Stimulated activated memory B cell treated with anti-CD40 and anti-IgM and Interleukin-4, amounts not matched to agents 10 μg/mL and 1 μg/mL and 100 μg/mL, for 72 hours (primary cell): ENCODE data around the gene ZFYVE19.

Experiments
- ATAC-seq: fragments of 150-1000 bp; cut with Tn5 transposase; 2 replicates; pipeline ENCODE4 v1.10.0; 2021
- H3K27ac Mint-ChIP-seq: one replicate; pipeline ENCODE4 v1.8.0; 2022; ENCODE audit warnings: mild to moderate bottlenecking, mixed read lengths
- H3K27me3 Mint-ChIP-seq: one replicate; pipeline ENCODE4 v1.8.0; 2022; ENCODE audit warnings: mixed read lengths
- H3K36me3 Mint-ChIP-seq: one replicate; pipeline ENCODE4 v1.8.0; 2022; ENCODE audit warnings: mixed read lengths
- H3K4me1 Mint-ChIP-seq: one replicate; pipeline ENCODE4 v1.8.0; 2022; ENCODE audit warnings: mixed read lengths
- H3K4me3 Mint-ChIP-seq: one replicate; pipeline ENCODE4 v1.8.0; 2022; ENCODE audit warnings: mild to moderate bottlenecking, moderate library complexity, mixed read lengths
- H3K9me3 Mint-ChIP-seq: one replicate; pipeline ENCODE4 v1.8.0; 2022; ENCODE audit warnings: mixed read lengths

Gene ZFYVE19

GRCh38 chr15:40771242-40771641 lies 35.6 kb upstream of the ZFYVE19 start:
- Mint-ChIP-seq H3K4me1 (peaks cover 40% of the 10 kb centered on the region), H3K36me3 (peaks cover 42% of the 10 kb centered on the region), H3K27ac (no peak overlapping the region), H3K9me3 (no peaks in the 10 kb centered on the region), H3K27me3 (no peaks in the 10 kb centered on the region), H3K4me3 (no peak overlapping the region)
- ATAC-seq, result no peak

GRCh38 chr15:40772014-40772413 lies 34.9 kb upstream of the ZFYVE19 start:
- Mint-ChIP-seq H3K9me3 (no peaks in the 10 kb centered on the region), H3K4me1 (peaks cover 37% of the 10 kb centered on the region), H3K4me3 (no peak overlapping the region), H3K27ac (peak overlapping the region; percentile 5), H3K36me3 (peaks cover 50% of the 10 kb centered on the region), H3K27me3 (no peaks in the 10 kb centered on the region)
- ATAC-seq, result no peak

- Mint-ChIP-seq H3K27ac (no peak overlapping the region), H3K4me3 (no peak overlapping the region), H3K4me1 (peaks cover 33% of the 10 kb centered on the region), H3K27me3 (no peaks in the 10 kb centered on the region), H3K9me3 (no peaks in the 10 kb centered on the region), H3K36me3 (peaks cover 52% of the 10 kb centered on the region)
- no peak for ATAC-seq
These were observed 33.4 kb upstream of the ZFYVE19 start for GRCh38 chr15:40773496-40773895.

- H3K4me3 Mint-ChIP-seq, result no peak overlapping the region
- ATAC-seq, result no peak
- peaks cover 53% of the 10 kb centered on the region for H3K36me3 Mint-ChIP-seq
- no peaks in the 10 kb centered on the region for H3K9me3 Mint-ChIP-seq
- peaks cover 29% of the 10 kb centered on the region for H3K4me1 Mint-ChIP-seq
- no peak overlapping the region for H3K27ac Mint-ChIP-seq
- H3K27me3 Mint-ChIP-seq, result no peaks in the 10 kb centered on the region
These were observed 33.0 kb upstream of the ZFYVE19 start for GRCh38 chr15:40773902-40774301.

GRCh38 chr15:40775007-40775406 lies 31.9 kb upstream of the ZFYVE19 start:
- Mint-ChIP-seq H3K27ac (no peak overlapping the region), H3K36me3 (peaks cover 61% of the 10 kb centered on the region), H3K4me1 (peaks cover 18% of the 10 kb centered on the region), H3K9me3 (no peaks in the 10 kb centered on the region), H3K27me3 (no peaks in the 10 kb centered on the region), H3K4me3 (no peak overlapping the region)
- no peak for ATAC-seq

GRCh38 chr15:40775740-40776536 lies 31.0 kb upstream of the ZFYVE19 start:
- Mint-ChIP-seq H3K27me3 (no peaks in the 10 kb centered on the region), H3K9me3 (no peaks in the 10 kb centered on the region), H3K4me1 (peaks cover 9% of the 10 kb centered on the region), H3K36me3 (peaks cover 58% of the 10 kb centered on the region), H3K4me3 (no peak overlapping the region), H3K27ac (no peak overlapping the region)
- no peak for ATAC-seq

- H3K36me3 Mint-ChIP-seq, result peaks cover 51% of the 10 kb centered on the region
- H3K9me3 Mint-ChIP-seq, result no peaks in the 10 kb centered on the region
- no peak overlapping the region for H3K4me3 Mint-ChIP-seq
These were observed 30.2 kb upstream of the ZFYVE19 start for GRCh38 chr15:40776537-40777141.

GRCh38 chr15:40782609-40783227 lies 24.2 kb upstream of the ZFYVE19 start:
- peaks cover 8% of the 10 kb centered on the region for H3K36me3 Mint-ChIP-seq
- H3K27ac Mint-ChIP-seq, result peak overlapping the region; percentile 50
- no peaks in the 10 kb centered on the region for H3K9me3 Mint-ChIP-seq

More at GRCh38 chr15:40776537-40777141, 30.2 kb upstream of the ZFYVE19 start:
- Mint-ChIP-seq H3K27ac (no peak overlapping the region), H3K4me1 (peaks cover 2% of the 10 kb centered on the region), H3K27me3 (no peaks in the 10 kb centered on the region)
- no peak for ATAC-seq

GRCh38 chr15:40785164-40785563 lies 21.7 kb upstream of the ZFYVE19 start:
- Mint-ChIP-seq H3K27me3 (no peaks in the 10 kb centered on the region), H3K36me3 (no peaks in the 10 kb centered on the region), H3K27ac (no peak overlapping the region), H3K4me1 (peaks cover 17% of the 10 kb centered on the region), H3K4me3 (no peak overlapping the region), H3K9me3 (no peaks in the 10 kb centered on the region)
- no peak for ATAC-seq

More at GRCh38 chr15:40782609-40783227, 24.2 kb upstream of the ZFYVE19 start:
- ATAC-seq, result peak; percentile 97
- Mint-ChIP-seq H3K4me3 (no peak overlapping the region), H3K4me1 (peaks cover 11% of the 10 kb centered on the region), H3K27me3 (no peaks in the 10 kb centered on the region)

- H3K27ac Mint-ChIP-seq, result no peak overlapping the region
- no peaks in the 10 kb centered on the region for H3K9me3 Mint-ChIP-seq
- peaks cover 17% of the 10 kb centered on the region for H3K4me1 Mint-ChIP-seq
- H3K36me3 Mint-ChIP-seq, result no peaks in the 10 kb centered on the region
- no peak overlapping the region for H3K4me3 Mint-ChIP-seq
- no peak for ATAC-seq
- no peaks in the 10 kb centered on the region for H3K27me3 Mint-ChIP-seq
These were observed 21.1 kb upstream of the ZFYVE19 start for GRCh38 chr15:40785814-40786213.

GRCh38 chr15:40787344-40787841 lies 19.5 kb upstream of the ZFYVE19 start:
- Mint-ChIP-seq H3K4me3 (no peak overlapping the region), H3K27ac (no peak overlapping the region), H3K36me3 (no peaks in the 10 kb centered on the region), H3K4me1 (peaks cover 16% of the 10 kb centered on the region), H3K9me3 (no peaks in the 10 kb centered on the region), H3K27me3 (no peaks in the 10 kb centered on the region)
- ATAC-seq, result no peak

- no peak for ATAC-seq
- Mint-ChIP-seq H3K36me3 (peaks cover 2% of the 10 kb centered on the region), H3K27ac (no peak overlapping the region), H3K9me3 (no peaks in the 10 kb centered on the region), H3K4me3 (no peak overlapping the region), H3K27me3 (no peaks in the 10 kb centered on the region), H3K4me1 (peaks cover 11% of the 10 kb centered on the region)
These were observed 18.9 kb upstream of the ZFYVE19 start for GRCh38 chr15:40787991-40788390.

- Mint-ChIP-seq H3K36me3 (peaks cover 6% of the 10 kb centered on the region), H3K27me3 (no peaks in the 10 kb centered on the region), H3K4me1 (peaks cover 13% of the 10 kb centered on the region), H3K27ac (peak overlapping the region; percentile 1), H3K4me3 (no peak overlapping the region), H3K9me3 (no peaks in the 10 kb centered on the region)
- ATAC-seq, result no peak
These were observed 17.8 kb upstream of the ZFYVE19 start for GRCh38 chr15:40789119-40789518.

- Mint-ChIP-seq H3K27me3 (no peaks in the 10 kb centered on the region), H3K9me3 (no peaks in the 10 kb centered on the region), H3K4me1 (peaks cover 13% of the 10 kb centered on the region), H3K27ac (no peak overlapping the region), H3K36me3 (peaks cover 6% of the 10 kb centered on the region), H3K4me3 (no peak overlapping the region)
- no peak for ATAC-seq
These were observed 16.9 kb upstream of the ZFYVE19 start for GRCh38 chr15:40789999-40790398.

- no peak for ATAC-seq
- no peak overlapping the region for H3K4me3 Mint-ChIP-seq
- no peak overlapping the region for H3K27ac Mint-ChIP-seq
- H3K36me3 Mint-ChIP-seq, result peaks cover 6% of the 10 kb centered on the region
- peaks cover 16% of the 10 kb centered on the region for H3K4me1 Mint-ChIP-seq
- no peaks in the 10 kb centered on the region for H3K9me3 Mint-ChIP-seq
- H3K27me3 Mint-ChIP-seq, result no peaks in the 10 kb centered on the region
These were observed 16.2 kb upstream of the ZFYVE19 start for GRCh38 chr15:40790718-40791117.
